Glomerular visceral epithelial cell (primary cell): ENCODE measurements around the gene LRRC1.

Experiments used
- DNase-seq: peaks from one replicate; pipeline ENCODE4 v3.0.0-alpha.2; 2016; ENCODE audit errors: extremely low spot score

LRRC1 gene

GRCh38 chr6:53924821-53925422, 130.1 kb downstream of the LRRC1 start:
- no peak for DNase-seq

- no peak for DNase-seq
Measured at GRCh38 chr6:53925891-53926290, 131.1 kb downstream of the LRRC1 start.

GRCh38 chr6:53926505-53926904, 131.7 kb downstream of the LRRC1 start:
- DNase-seq, result peak; percentile 74

- DNase-seq, result no peak
Measured at GRCh38 chr6:53928641-53929040, 133.8 kb downstream of the LRRC1 start.

GRCh38 chr6:53929041-53929820, 134.4 kb downstream of the LRRC1 start:
- DNase-seq, result peak; percentile 11

GRCh38 chr6:53929821-53930120, 135.0 kb downstream of the LRRC1 start:
- DNase-seq, result no peak

- DNase-seq, result no peak
Measured at GRCh38 chr6:53930330-53930729, 135.5 kb downstream of the LRRC1 start.

GRCh38 chr6:53931086-53931485, 136.3 kb downstream of the LRRC1 start:
- DNase-seq, result no peak

GRCh38 chr6:53932516-53932915, 137.7 kb downstream of the LRRC1 start:
- no peak for DNase-seq

- DNase-seq, result no peak
Measured at GRCh38 chr6:53934023-53934422, 139.2 kb downstream of the LRRC1 start.

GRCh38 chr6:53937461-53937860, 142.7 kb downstream of the LRRC1 start:
- DNase-seq, result no peak

GRCh38 chr6:53938810-53939209, 144.0 kb downstream of the LRRC1 start:
- DNase-seq, result peak; percentile 47

GRCh38 chr6:53939830-53940229, 145.0 kb downstream of the LRRC1 start:
- no peak for DNase-seq

- no peak for DNase-seq
Measured at GRCh38 chr6:53943395-53943794, 148.6 kb downstream of the LRRC1 start.

- DNase-seq, result no peak
Measured at GRCh38 chr6:53944091-53944490, 149.3 kb downstream of the LRRC1 start.

- no peak for DNase-seq
Measured at GRCh38 chr6:53944543-53944942, 149.7 kb downstream of the LRRC1 start.

- DNase-seq, result no peak
Measured at GRCh38 chr6:53945765-53946407, 151.1 kb downstream of the LRRC1 start.

- DNase-seq, result no peak
Measured at GRCh38 chr6:53947780-53948179, 153.0 kb downstream of the LRRC1 start.

- DNase-seq, result no peak
Measured at GRCh38 chr6:53951383-53951782, 156.6 kb downstream of the LRRC1 start.

- DNase-seq, result peak; percentile 75
Measured at GRCh38 chr6:53956068-53956711, 161.4 kb downstream of the LRRC1 start.

GRCh38 chr6:53956804-53957203, 162.0 kb downstream of the LRRC1 start:
- no peak for DNase-seq

GRCh38 chr6:53959717-53960116, 164.9 kb downstream of the LRRC1 start:
- peak; percentile 19 for DNase-seq

- peak; percentile 68 for DNase-seq
Measured at GRCh38 chr6:53960311-53960710, 165.5 kb downstream of the LRRC1 start.
